GM20000 (cell line): ENCODE results near the gene FBLN7.

Experiments used
- DNase-seq: peaks from one replicate; pipeline ENCODE4 v3.0.0; 2012; ENCODE audit warnings: low spot score
- CTCF ChIP-seq: IDR thresholded peaks from 2 replicates; pipeline ENCODE4 v1.5.1; 2012; ENCODE audit warnings: mild to moderate bottlenecking, control low read depth; ENCODE audit errors: extremely low read depth, missing control alignments

The FBLN7 gene

GRCh38 chr2:112162341-112162740, 24.2 kb downstream of the FBLN7 start:
- DNase-seq, result no peak
- no peak for TF ChIP-seq CTCF

DNA sequence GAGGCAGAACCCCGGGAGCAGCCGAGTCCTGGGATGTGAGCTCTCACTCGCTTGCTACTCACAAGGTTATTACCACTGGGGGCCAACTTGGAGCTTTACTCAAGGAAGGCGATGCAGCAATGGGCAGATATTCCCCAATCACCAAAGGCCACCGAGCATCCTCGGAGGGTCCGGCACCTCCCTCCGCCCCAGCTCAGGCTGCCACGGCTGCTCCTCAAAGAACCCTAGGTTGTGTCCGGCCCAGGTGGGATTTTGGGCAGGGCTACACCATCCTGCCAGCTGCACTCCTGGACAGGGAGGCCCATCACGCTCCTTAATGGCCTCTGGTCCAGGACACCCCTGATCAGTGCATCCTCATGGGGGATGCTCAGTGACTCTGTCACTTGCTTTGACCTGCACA, 24.8 kb downstream of the FBLN7 start:
- DNase-seq, result no peak
- no peak for TF ChIP-seq CTCF

GRCh38 chr2:112163541-112163981, 25.4 kb downstream of the FBLN7 start:
- DNase-seq, result no peak
- no peak for TF ChIP-seq CTCF

DNA sequence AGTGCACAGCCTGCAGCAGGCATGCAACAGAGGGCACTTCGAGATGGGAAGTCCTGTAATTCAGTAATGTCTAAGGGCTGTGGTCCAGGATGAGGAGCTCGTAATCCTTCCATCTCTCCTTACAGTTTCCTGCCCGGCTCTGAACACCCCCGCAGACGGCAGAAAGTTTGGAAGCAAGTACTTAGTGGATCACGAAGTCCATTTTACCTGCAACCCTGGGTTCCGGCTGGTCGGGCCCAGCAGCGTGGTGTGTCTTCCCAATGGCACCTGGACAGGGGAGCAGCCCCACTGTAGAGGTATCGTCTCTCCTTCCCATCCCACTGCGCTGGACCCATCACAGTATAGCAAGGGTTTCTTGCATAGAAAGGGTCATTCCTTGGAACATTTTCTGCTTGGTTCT, 26.7 kb downstream of the FBLN7 start:
- DNase-seq, result no peak
- TF ChIP-seq CTCF, result no peak

DNA sequence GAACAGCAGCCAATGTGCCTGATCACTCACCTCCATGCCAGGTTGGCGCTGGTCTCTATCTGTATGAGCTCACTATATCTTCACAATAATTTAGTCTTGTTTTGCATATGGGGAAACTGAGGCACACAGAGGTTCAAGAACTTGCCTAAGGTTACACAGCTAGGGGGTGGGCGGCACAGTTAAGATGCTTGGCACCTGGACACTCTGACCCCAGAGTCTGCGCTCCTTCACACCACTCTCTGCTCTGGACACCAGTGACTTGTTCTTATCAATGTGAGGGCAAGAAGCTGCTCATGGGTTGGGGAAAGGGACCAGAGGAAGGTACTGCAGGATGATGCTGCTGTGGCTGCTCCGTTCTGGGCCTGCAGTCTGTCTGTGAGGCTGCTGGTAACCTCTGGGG, 27.1 kb downstream of the FBLN7 start:
- no peak for TF ChIP-seq CTCF
- no peak for DNase-seq

DNA sequence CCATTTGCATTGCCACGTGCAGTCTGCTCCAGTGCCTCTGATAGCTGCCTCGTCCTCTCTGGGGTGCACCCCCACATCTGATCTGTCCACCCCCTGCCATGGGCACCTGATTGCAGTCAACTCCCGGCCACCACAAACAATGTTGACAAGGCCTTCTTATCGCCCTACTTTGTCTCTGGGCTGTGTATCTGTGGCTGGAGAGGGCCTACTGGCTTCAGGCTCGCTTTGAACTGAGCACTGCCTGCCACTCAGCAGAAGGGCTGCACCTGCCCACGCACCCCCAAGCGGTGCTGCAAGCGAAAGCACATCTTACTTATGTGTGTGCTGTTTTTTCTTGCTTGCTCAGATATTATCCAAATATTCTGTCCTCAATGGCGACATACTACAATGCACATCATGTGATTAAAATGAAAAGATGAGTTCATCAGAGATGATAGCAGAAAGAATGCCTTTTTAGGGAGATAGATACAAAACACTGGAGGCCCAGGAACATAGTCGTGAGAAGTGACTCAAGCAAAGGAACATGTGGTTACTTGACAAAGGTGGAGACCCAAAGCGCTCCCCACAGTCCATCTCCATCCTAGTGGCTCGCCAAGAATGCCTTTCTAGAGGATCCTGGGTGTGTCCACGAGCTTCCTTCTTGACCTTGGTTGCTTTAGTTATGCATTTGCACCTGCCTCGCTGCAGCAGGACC, 28.8 kb downstream of the FBLN7 start:
- TF ChIP-seq CTCF, result no peak
- DNase-seq, result no peak

- no peak for TF ChIP-seq CTCF
- no peak for DNase-seq
Measured at GRCh38 chr2:112168422-112169124, 30.4 kb downstream of the FBLN7 start.
